DOHH2 (cell line): ENCODE measurements around the gene ZNF532.

Source experiments
- H3F3A ChIP-seq: fragments of 200-600 bp; sonication (generic), shearing (Covaris generic); 2 replicates; pipeline ENCODE4 v1.6.0; 2016; ENCODE audit warnings: antibody characterized with exemption, mild to moderate bottlenecking; ENCODE audit not compliant: control insufficient read depth, insufficient read depth
- H3K27ac ChIP-seq: fragments of 200-600 bp; sonication (generic); 2 replicates; pipeline ENCODE4 v1.5.1; 2014; ENCODE audit warnings: low read depth, mild to moderate bottlenecking, low read length, moderate library complexity
- H3K27me3 ChIP-seq: fragments of 200-600 bp; sonication (generic); 2 replicates; pipeline ENCODE4 v1.6.1; 2014; ENCODE audit warnings: mild to moderate bottlenecking, low read length, mixed read lengths; ENCODE audit not compliant: control insufficient read depth
- H3K36me3 ChIP-seq: fragments of 200-600 bp; sonication (generic); 2 replicates; pipeline ENCODE4 v1.6.1; 2014; ENCODE audit warnings: mild to moderate bottlenecking, low read length, moderate library complexity, mixed read lengths; ENCODE audit not compliant: control insufficient read depth
- H3K4me1 ChIP-seq: fragments of 200-600 bp; sonication (generic); 2 replicates; pipeline ENCODE4 v1.6.1; 2014; ENCODE audit warnings: mild to moderate bottlenecking, low read length, mixed read lengths; ENCODE audit not compliant: control insufficient read depth
- H3K4me2 ChIP-seq: fragments of 200-600 bp; sonication (generic); 2 replicates; pipeline ENCODE4 v1.6.0; 2014; ENCODE audit warnings: mild to moderate bottlenecking, low read length, moderate library complexity
- H3K4me3 ChIP-seq: fragments of 200-600 bp; sonication (generic); 2 replicates; pipeline ENCODE4 v1.5.1; 2014; ENCODE audit warnings: mild to moderate bottlenecking, low read length, mixed read lengths
- H3K79me2 ChIP-seq: fragments of 200-600 bp; sonication (generic); 2 replicates; pipeline ENCODE4 v1.6.1; 2014; ENCODE audit warnings: mild to moderate bottlenecking, low read length, mixed read lengths; ENCODE audit not compliant: control insufficient read depth
- H3K9me2 ChIP-seq: fragments of 200-600 bp; sonication (generic); replicated peaks from 2 replicates; pipeline ENCODE4 v1.6.1; 2014; ENCODE audit warnings: mild to moderate bottlenecking, low read length, mixed read lengths; ENCODE audit not compliant: control insufficient read depth
- H3K9me3 ChIP-seq: fragments of 200-600 bp; sonication (generic); 2 replicates; pipeline ENCODE4 v1.6.1; 2014; ENCODE audit warnings: antibody characterized with exemption, low read length, mixed read lengths; ENCODE audit not compliant: control insufficient read depth, insufficient read depth
- H4K20me1 ChIP-seq: fragments of 200-600 bp; sonication (generic); 2 replicates; pipeline ENCODE4 v1.6.0; 2014; ENCODE audit warnings: low read depth, mild to moderate bottlenecking, antibody characterized with exemption, low read length, moderate library complexity; ENCODE audit not compliant: control insufficient read depth, insufficient read depth
- CTCF ChIP-seq: fragments of 200-600 bp; sonication (generic); IDR thresholded peaks from one replicate; pipeline ENCODE4 v1.5.1; 2014; ENCODE audit warnings: antibody characterized with exemption, mild to moderate bottlenecking, low read depth, low read length; ENCODE audit not compliant: poor library complexity, severe bottlenecking
- EZH2phosphoT487 ChIP-seq: fragments of 200-600 bp; sonication (generic); IDR thresholded peaks from 2 replicates; pipeline ENCODE4 v1.6.1; 2017; ENCODE audit warnings: borderline replicate concordance, mild to moderate bottlenecking, antibody characterized with exemption, low read length, moderate library complexity, mixed read lengths

Gene ZNF532

GRCh38 chr18:58922995-58923394 lies 58.3 kb downstream of the ZNF532 start:
- no peaks in the 10 kb centered on the region; the same call in 1 of the 2 replicates for H4K20me1 ChIP-seq
- H3K9me3 ChIP-seq, result no peaks in the 10 kb centered on the region
- no peak overlapping the region for H3K27ac ChIP-seq
- peaks cover 66% of the 10 kb centered on the region for H3K36me3 ChIP-seq
- peaks cover under 1% of the 10 kb centered on the region for H3K4me1 ChIP-seq
- H3K27me3 ChIP-seq, result no peaks in the 10 kb centered on the region
- TF ChIP-seq EZH2phosphoT487 (no peak), CTCF (no peak)
- no peaks in the 10 kb centered on the region for H3F3A ChIP-seq
- H3K79me2 ChIP-seq, result peaks cover 87% of the 10 kb centered on the region
- no peaks in the 10 kb centered on the region for H3K9me2 ChIP-seq
- H3K4me3 ChIP-seq, result no peak overlapping the region
- H3K4me2 ChIP-seq, result no peak overlapping the region

- TF ChIP-seq EZH2phosphoT487 (no peak), CTCF (no peak)
- no peak overlapping the region for H3K4me2 ChIP-seq
- peaks cover 61% of the 10 kb centered on the region for H3K36me3 ChIP-seq
- H4K20me1 ChIP-seq, result no peaks in the 10 kb centered on the region; the same call in 1 of the 2 replicates
- H3K4me3 ChIP-seq, result no peak overlapping the region
- no peaks in the 10 kb centered on the region for H3K9me3 ChIP-seq
- no peak overlapping the region for H3K27ac ChIP-seq
- H3F3A ChIP-seq, result no peaks in the 10 kb centered on the region
- peaks cover 16% of the 10 kb centered on the region for H3K4me1 ChIP-seq
- H3K79me2 ChIP-seq, result peaks cover 95% of the 10 kb centered on the region
- no peaks in the 10 kb centered on the region for H3K9me2 ChIP-seq
- H3K27me3 ChIP-seq, result no peaks in the 10 kb centered on the region
Measured at GRCh38 chr18:58924473-58924872, 59.8 kb downstream of the ZNF532 start.

GRCh38 chr18:58927659-58928058 lies 63.0 kb downstream of the ZNF532 start:
- H3K27ac ChIP-seq, result no peak overlapping the region
- no peaks in the 10 kb centered on the region for H3K9me2 ChIP-seq
- no peak overlapping the region for H3K4me3 ChIP-seq
- TF ChIP-seq EZH2phosphoT487, result no peak
- no peak for TF ChIP-seq CTCF
- H4K20me1 ChIP-seq, result no peaks in the 10 kb centered on the region; the same call in 1 of the 2 replicates
- H3K27me3 ChIP-seq, result no peaks in the 10 kb centered on the region
- peaks cover 99% of the 10 kb centered on the region for H3K79me2 ChIP-seq
- no peaks in the 10 kb centered on the region for H3K9me3 ChIP-seq
- no peak overlapping the region for H3K4me2 ChIP-seq
- H3K4me1 ChIP-seq, result peaks cover 27% of the 10 kb centered on the region
- peaks cover 53% of the 10 kb centered on the region for H3K36me3 ChIP-seq
- H3F3A ChIP-seq, result no peaks in the 10 kb centered on the region

- Histone ChIP-seq H4K20me1 (no peaks in the 10 kb centered on the region; the same call in 1 of the 2 replicates), H3K4me3 (no peak overlapping the region), H3K4me2 (no peak overlapping the region), H3K27me3 (no peaks in the 10 kb centered on the region), H3K4me1 (peaks cover 27% of the 10 kb centered on the region), H3K27ac (no peak overlapping the region), H3K9me3 (no peaks in the 10 kb centered on the region), H3K36me3 (peaks cover 46% of the 10 kb centered on the region), H3K79me2 (peaks cover 94% of the 10 kb centered on the region), H3F3A (no peaks in the 10 kb centered on the region), H3K9me2 (no peaks in the 10 kb centered on the region)
- no peak for TF ChIP-seq EZH2phosphoT487
- no peak for TF ChIP-seq CTCF
Measured at GRCh38 chr18:58928386-58928785, 63.7 kb downstream of the ZNF532 start.
